ENCODE measurements around the gene TRIM28. TPM values are rescaled to one million over a fixed set of nuclear protein-coding genes. Genes with fewer than 3 reads are reported as not detected.

The TRIM28 gene
- total RNA-seq, 2 donors from 2014 or later = 809 to 859 TPM

- peaks cover 74% of the 10 kb centered on the region for H3K36me3 ChIP-seq (ENCODE audit: control insufficient read depth, insufficient read depth, low read length)
- 94 to 96% methylated on average over 18 of the region's 18 CpGs for WGBS, 2 experiments (ENCODE audit: insufficient coverage in 1 of 2, insufficient read length in 1 of 2)
- Mint-ChIP-seq H3K36me3 (ENCODE audit: low read depth) (peaks cover 60% of the 10 kb centered on the region), H3K27me3 (ENCODE audit: insufficient read depth) (peaks cover 12% of the 10 kb centered on the region), H3K4me1 (peaks cover 13% of the 10 kb centered on the region), H3K4me3 (peak overlapping the region; percentile 98), H3K9me3 (no peaks in the 10 kb centered on the region), H3K27ac (peak overlapping the region; percentile 48)
- H3K4me3 ChIP-seq (ENCODE audit: low read length) = peak overlapping the region; percentile 100
- H3K27me3 ChIP-seq (ENCODE audit: control insufficient read depth, insufficient read depth, low read length, poor library complexity, severe bottlenecking) = peaks cover 2% of the 10 kb centered on the region
- no peak for DNase-seq
- no peaks in the 10 kb centered on the region for H3K9me3 ChIP-seq (ENCODE audit: control insufficient read depth, low read length)
- TF ChIP-seq, protein P1, sequence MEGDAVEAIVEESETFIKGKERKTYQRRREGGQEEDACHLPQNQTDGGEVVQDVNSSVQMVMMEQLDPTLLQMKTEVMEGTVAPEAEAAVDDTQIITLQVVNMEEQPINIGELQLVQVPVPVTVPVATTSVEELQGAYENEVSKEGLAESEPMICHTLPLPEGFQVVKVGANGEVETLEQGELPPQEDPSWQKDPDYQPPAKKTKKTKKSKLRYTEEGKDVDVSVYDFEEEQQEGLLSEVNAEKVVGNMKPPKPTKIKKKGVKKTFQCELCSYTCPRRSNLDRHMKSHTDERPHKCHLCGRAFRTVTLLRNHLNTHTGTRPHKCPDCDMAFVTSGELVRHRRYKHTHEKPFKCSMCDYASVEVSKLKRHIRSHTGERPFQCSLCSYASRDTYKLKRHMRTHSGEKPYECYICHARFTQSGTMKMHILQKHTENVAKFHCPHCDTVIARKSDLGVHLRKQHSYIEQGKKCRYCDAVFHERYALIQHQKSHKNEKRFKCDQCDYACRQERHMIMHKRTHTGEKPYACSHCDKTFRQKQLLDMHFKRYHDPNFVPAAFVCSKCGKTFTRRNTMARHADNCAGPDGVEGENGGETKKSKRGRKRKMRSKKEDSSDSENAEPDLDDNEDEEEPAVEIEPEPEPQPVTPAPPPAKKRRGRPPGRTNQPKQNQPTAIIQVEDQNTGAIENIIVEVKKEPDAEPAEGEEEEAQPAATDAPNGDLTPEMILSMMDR (conservative IDR thresholded peaks at IDR 0.05) = no peak
- H3K27ac ChIP-seq (ENCODE audit: low read depth, low read length) = no peak overlapping the region
- peaks cover 4% of the 10 kb centered on the region for H3K4me1 ChIP-seq (ENCODE audit: control insufficient read depth, insufficient read depth, low read length)
- no peak overlapping the region for H3K9ac ChIP-seq (ENCODE audit: extremely low read depth, low read length, poor library complexity, severe bottlenecking)
Observed at GRCh38 chr19:58547323-58548312, 3.8 kb downstream of the TRIM28 start.

DNA sequence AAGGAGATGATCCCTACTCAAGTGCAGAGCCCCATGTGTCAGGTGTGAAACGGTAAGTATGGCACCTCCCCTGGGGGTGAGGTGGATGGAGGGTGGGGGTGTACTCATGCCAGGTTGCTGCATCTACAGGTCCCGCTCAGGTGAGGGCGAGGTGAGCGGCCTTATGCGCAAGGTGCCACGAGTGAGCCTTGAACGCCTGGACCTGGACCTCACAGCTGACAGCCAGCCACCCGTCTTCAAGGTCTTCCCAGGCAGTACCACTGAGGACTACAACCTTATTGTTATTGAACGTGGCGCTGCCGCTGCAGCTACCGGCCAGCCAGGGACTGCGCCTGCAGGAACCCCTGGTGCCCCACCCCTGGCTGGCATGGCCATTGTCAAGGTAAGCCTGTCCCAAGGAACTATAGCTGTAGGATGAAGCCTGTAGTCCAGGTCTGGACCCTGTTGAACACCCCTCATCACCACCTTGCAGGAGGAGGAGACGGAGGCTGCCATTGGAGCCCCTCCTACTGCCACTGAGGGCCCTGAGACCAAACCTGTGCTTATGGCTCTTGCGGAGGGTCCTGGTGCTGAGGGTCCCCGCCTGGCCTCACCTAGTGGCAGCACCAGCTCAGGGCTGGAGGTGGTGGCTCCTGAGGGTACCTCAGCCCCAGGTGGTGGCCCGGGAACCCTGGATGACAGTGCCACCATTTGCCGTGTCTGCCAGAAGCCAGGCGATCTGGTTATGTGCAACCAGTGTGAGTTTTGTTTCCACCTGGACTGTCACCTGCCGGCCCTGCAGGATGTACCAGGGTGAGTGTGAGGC, 5.2 kb downstream of the TRIM28 start:
- Mint-ChIP-seq H3K9me3 (no peaks in the 10 kb centered on the region), H3K36me3 (ENCODE audit: low read depth) (peaks cover 65% of the 10 kb centered on the region), H3K27me3 (ENCODE audit: insufficient read depth) (no peaks in the 10 kb centered on the region), H3K4me3 (no peak overlapping the region), H3K27ac (no peak overlapping the region), H3K4me1 (peaks cover 19% of the 10 kb centered on the region)
- no peak overlapping the region for H3K27ac ChIP-seq (ENCODE audit: low read depth, low read length)
- H3K9me3 ChIP-seq (ENCODE audit: control insufficient read depth, low read length) = no peaks in the 10 kb centered on the region
- peaks cover 4% of the 10 kb centered on the region for H3K4me1 ChIP-seq (ENCODE audit: control insufficient read depth, insufficient read depth, low read length)
- TF ChIP-seq, protein P1 (conservative IDR thresholded peaks at IDR 0.05) = no peak
- no peak overlapping the region for H3K9ac ChIP-seq (ENCODE audit: extremely low read depth, low read length, poor library complexity, severe bottlenecking)
- H3K4me3 ChIP-seq (ENCODE audit: low read length) = no peak overlapping the region
- no peaks in the 10 kb centered on the region for H3K27me3 ChIP-seq (ENCODE audit: control insufficient read depth, insufficient read depth, low read length, poor library complexity, severe bottlenecking)
- WGBS, 2 experiments (ENCODE audit: insufficient coverage in 1 of 2, insufficient read length in 1 of 2) = 94 to 95% methylated on average over 16 to 20 of the region's 20 CpGs
- H3K36me3 ChIP-seq (ENCODE audit: control insufficient read depth, insufficient read depth, low read length) = peaks cover 84% of the 10 kb centered on the region
- no peak for DNase-seq

DNA sequence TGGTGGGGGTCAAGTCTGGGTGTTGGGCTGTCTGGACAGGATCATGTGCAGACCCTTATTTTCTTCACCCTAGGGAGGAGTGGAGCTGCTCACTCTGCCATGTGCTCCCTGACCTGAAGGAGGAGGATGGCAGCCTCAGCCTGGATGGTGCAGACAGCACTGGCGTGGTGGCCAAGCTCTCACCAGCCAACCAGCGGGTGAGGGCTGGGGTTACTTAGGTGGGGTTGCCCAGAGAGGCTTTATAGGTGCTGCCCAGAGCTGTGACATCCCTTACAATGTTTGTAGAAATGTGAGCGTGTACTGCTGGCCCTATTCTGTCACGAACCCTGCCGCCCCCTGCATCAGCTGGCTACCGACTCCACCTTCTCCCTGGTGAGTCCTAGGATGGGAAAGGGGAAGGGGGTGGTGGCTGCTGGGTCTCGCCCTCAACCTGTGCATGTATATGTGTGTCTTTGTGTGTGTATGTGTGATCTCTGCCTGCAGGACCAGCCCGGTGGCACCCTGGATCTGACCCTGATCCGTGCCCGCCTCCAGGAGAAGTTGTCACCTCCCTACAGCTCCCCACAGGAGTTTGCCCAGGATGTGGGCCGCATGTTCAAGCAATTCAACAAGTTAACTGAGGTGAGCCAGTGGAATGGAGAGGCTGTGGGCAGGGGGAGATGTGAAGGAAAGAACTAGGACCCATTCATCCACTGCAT, 5.9 kb downstream of the TRIM28 start:
- H3K27ac ChIP-seq (ENCODE audit: low read depth, low read length) = no peak overlapping the region
- H3K4me1 Mint-ChIP-seq = peaks cover 23% of the 10 kb centered on the region
- no peaks in the 10 kb centered on the region for H3K9me3 ChIP-seq (ENCODE audit: control insufficient read depth, low read length)
- TF ChIP-seq, protein P1 (conservative IDR thresholded peaks at IDR 0.05) = no peak
- H3K27ac Mint-ChIP-seq = peak overlapping the region; percentile 72
- peaks cover 65% of the 10 kb centered on the region for H3K36me3 Mint-ChIP-seq (ENCODE audit: low read depth)
- H3K27me3 ChIP-seq (ENCODE audit: control insufficient read depth, insufficient read depth, low read length, poor library complexity, severe bottlenecking) = no peaks in the 10 kb centered on the region
- H3K4me1 ChIP-seq (ENCODE audit: control insufficient read depth, insufficient read depth, low read length) = peaks cover 4% of the 10 kb centered on the region
- no peak overlapping the region for H3K4me3 ChIP-seq (ENCODE audit: low read length)
- no peak for DNase-seq
- H3K9me3 Mint-ChIP-seq = no peaks in the 10 kb centered on the region
- H3K4me3 Mint-ChIP-seq = no peak overlapping the region
- peaks cover 84% of the 10 kb centered on the region for H3K36me3 ChIP-seq (ENCODE audit: control insufficient read depth, insufficient read depth, low read length)
- H3K27me3 Mint-ChIP-seq (ENCODE audit: insufficient read depth) = no peaks in the 10 kb centered on the region
- no peak overlapping the region for H3K9ac ChIP-seq (ENCODE audit: extremely low read depth, low read length, poor library complexity, severe bottlenecking)
- 80 to 96% methylated on average over 2 to 11 of the region's 11 CpGs for WGBS, 2 experiments (ENCODE audit: insufficient coverage in 1 of 2, insufficient read length in 1 of 2)
